ENCODE data around the gene ITPK1. TPM values are rescaled to one million over a fixed set of nuclear protein-coding genes. Genes with fewer than 3 reads are reported as not detected.

Gene ITPK1
- total and polyA plus RNA-seq, 5 donors from 2014 or later, result 19.5 to 54.1 (median 22.1) TPM

- H3K27ac Mint-ChIP-seq, result peak overlapping the region in 1 of 3 donors; percentile 56
- no peaks in the 10 kb centered on the region for H3K27me3 ChIP-seq (ENCODE audit: control insufficient read depth, insufficient read depth, low read length)
- H3K9me3 ChIP-seq (ENCODE audit: control insufficient read depth in 2 of 2, low read length in 2 of 2), result no peaks in the 10 kb centered on the region
- no peak for ATAC-seq (ENCODE audit: low read depth in 2 of 2)
- no peaks in the 10 kb centered on the region for H3K27me3 Mint-ChIP-seq
- H3K4me3 Mint-ChIP-seq, result no peak overlapping the region
- H3K36me3 ChIP-seq (ENCODE audit: control insufficient read depth, insufficient read depth, low read length), result peaks cover 3% of the 10 kb centered on the region
- H3K4me1 ChIP-seq (ENCODE audit: control insufficient read depth, insufficient read depth, low read length, poor library complexity, severe bottlenecking), result peaks cover 3% of the 10 kb centered on the region
- no peak for DNase-seq
- no peak overlapping the region for H3K27ac ChIP-seq (ENCODE audit: insufficient read depth, low read length, poor library complexity, severe bottlenecking)
- H3K36me3 Mint-ChIP-seq, result no peaks in the 10 kb centered on the region
- no peaks in the 10 kb centered on the region for H3K9me3 Mint-ChIP-seq
- H3K4me1 Mint-ChIP-seq, result peaks cover 0 to 34% (median 20%) of the 10 kb centered on the region in 4 donors
- H3K4me3 ChIP-seq (ENCODE audit: low read depth, low read length), result no peak overlapping the region
Observed at GRCh38 chr14:93047157-93047556, 68.6 kb downstream of the ITPK1 start.

- H3K27me3 ChIP-seq (ENCODE audit: control insufficient read depth, insufficient read depth, low read length), result no peaks in the 10 kb centered on the region
- H3K4me1 Mint-ChIP-seq, result peaks cover 0 to 38% (median 22%) of the 10 kb centered on the region in 4 donors
- H3K9me3 ChIP-seq (ENCODE audit: control insufficient read depth in 2 of 2, low read length in 2 of 2), result no peaks in the 10 kb centered on the region
- DNase-seq (no peak), ATAC-seq (ENCODE audit: low read depth in 2 of 2) (no peak)
- no peak overlapping the region for H3K4me3 ChIP-seq (ENCODE audit: low read depth, low read length)
- no peak overlapping the region for H3K4me3 Mint-ChIP-seq
- no peaks in the 10 kb centered on the region for H3K36me3 Mint-ChIP-seq
- no peak overlapping the region for H3K27ac ChIP-seq (ENCODE audit: insufficient read depth, low read length, poor library complexity, severe bottlenecking)
- H3K36me3 ChIP-seq (ENCODE audit: control insufficient read depth, insufficient read depth, low read length), result peaks cover 3% of the 10 kb centered on the region
- no peak overlapping the region for H3K27ac Mint-ChIP-seq
- H3K4me1 ChIP-seq (ENCODE audit: control insufficient read depth, insufficient read depth, low read length, poor library complexity, severe bottlenecking), result peaks cover 3% of the 10 kb centered on the region
- H3K9me3 Mint-ChIP-seq, result no peaks in the 10 kb centered on the region
- no peaks in the 10 kb centered on the region for H3K27me3 Mint-ChIP-seq
Observed at GRCh38 chr14:93046705-93047050, 69.0 kb downstream of the ITPK1 start.

GRCh38 chr14:93045965-93046704 is 69.6 kb downstream of the ITPK1 start:
- Mint-ChIP-seq H3K4me1 (peaks cover 0 to 40% (median 22%) of the 10 kb centered on the region in 4 donors), H3K27me3 (no peaks in the 10 kb centered on the region), H3K9me3 (no peaks in the 10 kb centered on the region), H3K4me3 (no peak overlapping the region), H3K27ac (peak overlapping the region in 2 of 3 donors; percentile 78 to 83), H3K36me3 (no peaks in the 10 kb centered on the region)
- ATAC-seq (ENCODE audit: low read depth in 2 of 2) (no peak), DNase-seq (no peak)
- Histone ChIP-seq H3K27ac (ENCODE audit: insufficient read depth, low read length, poor library complexity, severe bottlenecking) (no peak overlapping the region), H3K4me1 (ENCODE audit: control insufficient read depth, insufficient read depth, low read length, poor library complexity, severe bottlenecking) (peaks cover 6% of the 10 kb centered on the region), H3K9me3 (ENCODE audit: control insufficient read depth in 2 of 2, low read length in 2 of 2) (no peaks in the 10 kb centered on the region), H3K36me3 (ENCODE audit: control insufficient read depth, insufficient read depth, low read length) (peaks cover 3% of the 10 kb centered on the region), H3K27me3 (ENCODE audit: control insufficient read depth, insufficient read depth, low read length) (no peaks in the 10 kb centered on the region), H3K4me3 (ENCODE audit: low read depth, low read length) (no peak overlapping the region)

DNA sequence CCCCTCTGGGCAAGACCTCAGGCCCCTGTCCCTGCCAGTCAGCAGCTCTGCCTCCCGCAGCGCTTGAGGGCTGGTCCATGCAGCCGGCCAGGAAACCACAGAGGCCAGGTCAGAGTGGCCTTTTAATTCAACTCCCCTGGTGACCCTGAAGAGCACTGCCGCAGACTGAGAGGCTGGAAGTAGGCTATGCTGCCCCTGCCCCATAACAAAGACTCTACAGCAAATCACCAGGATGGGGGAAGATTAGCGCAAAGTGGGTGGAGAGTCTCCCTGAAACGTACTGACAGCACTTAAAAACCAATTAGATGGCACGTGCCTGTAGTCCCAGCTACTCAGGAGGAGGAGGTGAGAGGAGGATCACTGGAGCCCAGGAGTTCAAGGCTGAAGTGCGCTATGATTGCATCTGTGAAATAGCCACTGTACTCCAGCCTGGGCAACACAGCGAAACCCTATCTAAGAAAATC is 70.5 kb downstream of the ITPK1 start:
- Mint-ChIP-seq H3K36me3 (no peaks in the 10 kb centered on the region), H3K9me3 (no peaks in the 10 kb centered on the region), H3K4me1 (peaks cover 0 to 47% (median 23%) of the 10 kb centered on the region in 4 donors), H3K27ac (peak overlapping the region in 2 of 3 donors; percentile 15 to 75), H3K27me3 (no peaks in the 10 kb centered on the region), H3K4me3 (no peak overlapping the region)
- Histone ChIP-seq H3K36me3 (ENCODE audit: control insufficient read depth, insufficient read depth, low read length) (peaks cover 3% of the 10 kb centered on the region), H3K9me3 (ENCODE audit: control insufficient read depth in 2 of 2, low read length in 2 of 2) (no peaks in the 10 kb centered on the region), H3K27me3 (ENCODE audit: control insufficient read depth, insufficient read depth, low read length) (no peaks in the 10 kb centered on the region), H3K4me1 (ENCODE audit: control insufficient read depth, insufficient read depth, low read length, poor library complexity, severe bottlenecking) (peaks cover 7% of the 10 kb centered on the region), H3K4me3 (ENCODE audit: low read depth, low read length) (no peak overlapping the region), H3K27ac (ENCODE audit: insufficient read depth, low read length, poor library complexity, severe bottlenecking) (no peak overlapping the region)
- no peak for DNase-seq
- no peak for ATAC-seq (ENCODE audit: low read depth in 2 of 2)

DNA sequence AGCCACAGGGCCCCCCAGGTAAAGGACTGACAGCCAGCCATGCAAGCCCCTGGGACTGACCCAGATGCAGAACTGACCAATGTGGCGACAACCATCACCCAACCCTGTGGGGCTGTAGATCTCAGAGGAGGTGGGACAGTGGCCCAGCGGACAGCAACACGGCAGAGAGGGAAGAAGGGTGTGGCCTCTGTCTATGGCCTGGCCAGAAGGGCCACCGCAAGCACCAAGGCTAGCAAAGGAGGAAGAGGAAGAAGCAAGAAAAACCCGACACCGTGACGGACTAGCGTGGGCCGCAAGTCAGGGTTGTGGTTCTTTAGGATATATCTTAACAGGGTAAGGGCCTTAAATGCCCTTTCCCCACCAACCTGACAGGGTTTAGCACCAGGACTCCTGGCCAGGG is 71.2 kb downstream of the ITPK1 start:
- Histone ChIP-seq H3K36me3 (ENCODE audit: control insufficient read depth, insufficient read depth, low read length) (peaks cover 3% of the 10 kb centered on the region), H3K9me3 (ENCODE audit: control insufficient read depth in 2 of 2, low read length in 2 of 2) (no peaks in the 10 kb centered on the region), H3K27ac (ENCODE audit: insufficient read depth, low read length, poor library complexity, severe bottlenecking) (no peak overlapping the region), H3K4me3 (ENCODE audit: low read depth, low read length) (no peak overlapping the region), H3K27me3 (ENCODE audit: control insufficient read depth, insufficient read depth, low read length) (no peaks in the 10 kb centered on the region), H3K4me1 (ENCODE audit: control insufficient read depth, insufficient read depth, low read length, poor library complexity, severe bottlenecking) (peaks cover 7% of the 10 kb centered on the region)
- no peak for ATAC-seq (ENCODE audit: low read depth in 2 of 2)
- H3K4me3 Mint-ChIP-seq, result no peak overlapping the region
- H3K9me3 Mint-ChIP-seq, result no peaks in the 10 kb centered on the region
- H3K4me1 Mint-ChIP-seq, result peaks cover 0 to 47% (median 23%) of the 10 kb centered on the region in 4 donors
- no peak for DNase-seq
- H3K36me3 Mint-ChIP-seq, result no peaks in the 10 kb centered on the region
- H3K27ac Mint-ChIP-seq, result peak overlapping the region in 2 of 3 donors; percentile 20 to 52
- H3K27me3 Mint-ChIP-seq, result no peaks in the 10 kb centered on the region

- no peaks in the 10 kb centered on the region for H3K27me3 ChIP-seq (ENCODE audit: control insufficient read depth, insufficient read depth, low read length)
- peaks cover 7% of the 10 kb centered on the region for H3K4me1 ChIP-seq (ENCODE audit: control insufficient read depth, insufficient read depth, low read length, poor library complexity, severe bottlenecking)
- Mint-ChIP-seq H3K27me3 (no peaks in the 10 kb centered on the region), H3K9me3 (no peaks in the 10 kb centered on the region), H3K36me3 (no peaks in the 10 kb centered on the region), H3K27ac (peak overlapping the region in 1 of 3 donors; percentile 52), H3K4me1 (peaks cover 0 to 50% (median 22%) of the 10 kb centered on the region in 4 donors), H3K4me3 (no peak overlapping the region)
- no peak overlapping the region for H3K4me3 ChIP-seq (ENCODE audit: low read depth, low read length)
- H3K36me3 ChIP-seq (ENCODE audit: control insufficient read depth, insufficient read depth, low read length), result peaks cover 2% of the 10 kb centered on the region
- DNase-seq (no peak), ATAC-seq (ENCODE audit: low read depth in 2 of 2) (no peak)
- no peaks in the 10 kb centered on the region for H3K9me3 ChIP-seq (ENCODE audit: control insufficient read depth in 2 of 2, low read length in 2 of 2)
- H3K27ac ChIP-seq (ENCODE audit: insufficient read depth, low read length, poor library complexity, severe bottlenecking), result no peak overlapping the region
Observed at GRCh38 chr14:93044121-93044520, 71.6 kb downstream of the ITPK1 start.

DNA sequence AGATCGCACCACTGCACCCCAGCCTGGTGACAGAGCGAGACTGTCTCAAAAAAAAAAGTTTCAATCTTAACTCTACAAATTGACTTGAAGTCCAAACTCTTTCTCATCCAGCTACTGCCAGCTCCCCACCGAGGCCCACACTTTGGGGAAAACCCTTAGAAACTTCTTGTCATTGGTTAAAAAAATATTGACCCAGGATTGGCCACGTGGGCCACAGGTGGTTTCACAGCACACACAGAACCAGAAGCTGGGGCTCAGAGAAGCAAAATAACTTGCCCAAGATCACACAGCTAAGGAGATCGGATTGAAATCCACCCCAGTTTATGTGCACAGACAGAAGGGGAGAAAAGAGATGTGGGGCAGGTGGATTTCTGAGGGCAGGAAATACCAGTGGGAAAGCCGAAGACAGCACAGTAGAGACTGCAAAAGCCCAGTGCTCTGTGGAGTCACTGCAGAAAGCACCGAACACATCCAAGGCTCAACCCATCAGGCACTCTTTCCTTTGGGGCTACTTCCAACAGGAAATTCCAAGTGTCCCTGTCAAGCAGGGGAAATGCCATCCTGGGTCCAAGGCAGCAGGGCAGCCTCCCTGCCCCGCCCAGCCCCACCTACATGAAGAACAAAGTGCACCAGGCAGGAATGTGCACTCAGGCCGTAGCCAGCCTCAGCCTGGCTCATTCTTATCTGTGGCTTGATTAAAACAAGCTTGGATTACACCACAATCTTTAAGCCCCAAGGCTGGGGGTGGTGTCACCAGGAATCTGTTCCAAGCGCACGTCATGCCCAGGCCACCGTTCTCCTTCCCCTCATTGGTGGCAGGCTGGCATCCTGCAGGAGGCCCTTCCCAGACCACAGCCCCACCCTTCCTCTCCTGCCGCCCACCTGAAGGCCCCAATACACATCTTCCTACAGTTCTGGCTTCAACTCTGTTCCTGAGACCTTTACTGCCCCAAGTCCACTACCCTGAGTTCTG is 72.5 kb downstream of the ITPK1 start:
- no peaks in the 10 kb centered on the region for H3K9me3 ChIP-seq (ENCODE audit: control insufficient read depth in 2 of 2, low read length in 2 of 2)
- no peaks in the 10 kb centered on the region for H3K27me3 ChIP-seq (ENCODE audit: control insufficient read depth, insufficient read depth, low read length)
- Mint-ChIP-seq H3K27me3 (no peaks in the 10 kb centered on the region), H3K4me1 (peaks cover 0 to 53% (median 24%) of the 10 kb centered on the region in 4 donors), H3K4me3 (no peak overlapping the region), H3K9me3 (no peaks in the 10 kb centered on the region), H3K36me3 (no peaks in the 10 kb centered on the region), H3K27ac (peak overlapping the region in 2 of 3 donors; percentile 52 to 78)
- no peak overlapping the region for H3K4me3 ChIP-seq (ENCODE audit: low read depth, low read length)
- ATAC-seq (ENCODE audit: low read depth in 2 of 2) (no peak), DNase-seq (no peak)
- H3K27ac ChIP-seq (ENCODE audit: insufficient read depth, low read length, poor library complexity, severe bottlenecking), result no peak overlapping the region
- H3K4me1 ChIP-seq (ENCODE audit: control insufficient read depth, insufficient read depth, low read length, poor library complexity, severe bottlenecking), result peaks cover 7% of the 10 kb centered on the region
- H3K36me3 ChIP-seq (ENCODE audit: control insufficient read depth, insufficient read depth, low read length), result no peaks in the 10 kb centered on the region
